Suprapubic skin (tissue), 4 donors: ENCODE results near the gene TRIM31. TPM values are rescaled to one million over a fixed set of nuclear protein-coding genes. Genes with fewer than 3 reads are reported as not detected.

Source experiments
- DNase-seq, 2 donors: peaks; one replicate each; pipeline ENCODE4 v3.0.0-alpha.2; 2019; ENCODE audit warnings: low spot score in 2 of 2
- H3K27ac ChIP-seq: fragments of 200-600 bp; sonication (generic); one replicate; pipeline ENCODE4 v1.5.1; 2019
- H3K27me3 ChIP-seq: fragments of 200-600 bp; sonication (generic); one replicate; pipeline ENCODE4 v1.5.1; 2019
- H3K36me3 ChIP-seq: fragments of 200-600 bp; sonication (generic); one replicate; pipeline ENCODE4 v1.5.1; 2019
- H3K4me1 ChIP-seq: fragments of 200-600 bp; sonication (generic); one replicate; pipeline ENCODE4 v1.5.1; 2019
- H3K4me3 ChIP-seq: fragments of 200-600 bp; sonication (generic); one replicate; pipeline ENCODE4 v1.5.1; 2019; ENCODE audit warnings: mild to moderate bottlenecking
- H3K9me3 ChIP-seq: fragments of 200-600 bp; sonication (generic); one replicate; pipeline ENCODE4 v1.5.1; 2019
- EP300 ChIP-seq: sonication (generic); formaldehyde crosslinking; IDR thresholded peaks from one replicate; pipeline ENCODE4 v1.6.1; 2017; ENCODE audit warnings: antibody characterized with exemption
- POLR2A ChIP-seq, 2 donors: fragments of 450-650 bp; IDR thresholded peaks; one replicate each; pipeline ENCODE4 v1.6.1; 2017; ENCODE audit warnings: antibody characterized with exemption in 2 of 2, mild to moderate bottlenecking in 2 of 2, moderate library complexity in 2 of 2
- POLR2AphosphoS5 ChIP-seq, 3 donors: sonication (generic); formaldehyde crosslinking; IDR thresholded peaks; one replicate each; pipeline ENCODE4 v1.6.1; 2017; ENCODE audit warnings: antibody characterized with exemption in 3 of 3
- WGBS: methylation state at CpG from one replicate; pipeline ENCODE4 v1.1.5; 2018; 5-methylcytosine and 5-hydroxymethylcytosine counted together
- total RNA-seq, 4 donors: library from RNA; depleted of rRNA; stranded (reverse); fragments of >200 nt; gene quantifications; one replicate each; pipeline ENCODE4 v1.1.0, GENCODE V29; 2016
- TF ChIP-seq, protein P1 (sequence below), 2 donors: fragments of 200-600 bp in 1 of 2; fragments of 450-650 bp in 1 of 2; sonication (generic) in 1 of 2; IDR thresholded peaks; one replicate each; pipeline ENCODE4 v1.5.1; 2016 to 2019; ENCODE audit warnings: antibody characterized with exemption in 2 of 2, mild to moderate bottlenecking in 1 of 2, moderate library complexity in 1 of 2

Gene TRIM31
- total RNA-seq, 4 donors from 2014 or later: 0.57 TPM; not detected in 3

DNA sequence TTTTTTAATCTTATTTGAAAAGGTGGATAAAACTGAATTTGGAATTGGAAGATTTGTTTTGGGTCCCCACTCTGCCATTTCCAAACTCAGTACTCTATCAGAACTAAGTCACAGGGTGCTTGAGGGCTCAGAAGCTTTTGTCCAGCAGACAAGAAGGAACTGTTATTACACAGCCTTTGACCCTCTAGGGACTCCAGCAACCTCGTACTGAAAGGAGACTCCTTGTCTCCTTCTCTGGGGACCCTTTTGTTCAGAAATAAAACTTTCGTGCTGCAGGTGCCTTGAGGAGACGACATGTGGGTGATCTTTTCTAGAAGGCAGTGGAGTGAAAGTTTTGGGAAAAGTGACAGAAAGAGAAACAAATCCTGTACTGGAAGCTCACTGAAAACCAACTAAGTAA lies 59.2 kb downstream of the TRIM31 start:
- WGBS: 81% methylated on average over 3 of the region's 3 CpGs
- no peaks in the 10 kb centered on the region for H3K9me3 ChIP-seq
- no peak overlapping the region for H3K27ac ChIP-seq
- H3K27me3 ChIP-seq: no peaks in the 10 kb centered on the region
- no peak overlapping the region for H3K4me3 ChIP-seq
- TF ChIP-seq EP300 (no peak), POLR2A (IDR thresholded peaks at IDR 0.05) (no peak), POLR2AphosphoS5 (IDR thresholded peaks at IDR 0.05) (no peak)
- TF ChIP-seq, protein P1, sequence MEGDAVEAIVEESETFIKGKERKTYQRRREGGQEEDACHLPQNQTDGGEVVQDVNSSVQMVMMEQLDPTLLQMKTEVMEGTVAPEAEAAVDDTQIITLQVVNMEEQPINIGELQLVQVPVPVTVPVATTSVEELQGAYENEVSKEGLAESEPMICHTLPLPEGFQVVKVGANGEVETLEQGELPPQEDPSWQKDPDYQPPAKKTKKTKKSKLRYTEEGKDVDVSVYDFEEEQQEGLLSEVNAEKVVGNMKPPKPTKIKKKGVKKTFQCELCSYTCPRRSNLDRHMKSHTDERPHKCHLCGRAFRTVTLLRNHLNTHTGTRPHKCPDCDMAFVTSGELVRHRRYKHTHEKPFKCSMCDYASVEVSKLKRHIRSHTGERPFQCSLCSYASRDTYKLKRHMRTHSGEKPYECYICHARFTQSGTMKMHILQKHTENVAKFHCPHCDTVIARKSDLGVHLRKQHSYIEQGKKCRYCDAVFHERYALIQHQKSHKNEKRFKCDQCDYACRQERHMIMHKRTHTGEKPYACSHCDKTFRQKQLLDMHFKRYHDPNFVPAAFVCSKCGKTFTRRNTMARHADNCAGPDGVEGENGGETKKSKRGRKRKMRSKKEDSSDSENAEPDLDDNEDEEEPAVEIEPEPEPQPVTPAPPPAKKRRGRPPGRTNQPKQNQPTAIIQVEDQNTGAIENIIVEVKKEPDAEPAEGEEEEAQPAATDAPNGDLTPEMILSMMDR (IDR thresholded peaks at IDR 0.05): no peak
- H3K36me3 ChIP-seq: peaks cover 17% of the 10 kb centered on the region
- no peaks in the 10 kb centered on the region for H3K4me1 ChIP-seq
- DNase-seq: no peak

Other genes starting within 250 kb of the TRIM31 start
- gene HLA-A, start 170.6 kb downstream of the TRIM31 start, total RNA-seq: 100 to 1,000 TPM; 455 to 546 (median 499) TPM
- 10 to 100 TPM; 16.7 to 23.9 (median 21.6) TPM for gene POLR1H, start 51.8 kb downstream of the TRIM31 start, total RNA-seq
- gene PPP1R11, start 45.9 kb downstream of the TRIM31 start, total RNA-seq: 10 to 100 TPM; 35.2 to 54.4 (median 44.2) TPM
- gene RNF39, start 37.3 kb downstream of the TRIM31 start, total RNA-seq: 10 to 100 TPM; 29.1 to 73.1 (median 44.6) TPM
- not detected for gene TRIM40, start 23.1 kb upstream of the TRIM31 start, total RNA-seq
- 1 to 10 TPM in 2 of 4 donors, under 1 TPM in 2; 0.76 to 1.6 (median 1.1) TPM for gene TRIM10, start 48.1 kb upstream of the TRIM31 start, total RNA-seq
- 1 to 10 TPM in 2 of 4 donors, under 1 TPM in 2; 0.19 to 1.6 (median 0.73) TPM for gene TRIM15, start 50.5 kb upstream of the TRIM31 start, total RNA-seq
- 10 to 100 TPM; 61.3 to 79.0 (median 72.5) TPM for gene TRIM26, start 100.3 kb upstream of the TRIM31 start, total RNA-seq
- gene TRIM39, start 213.8 kb upstream of the TRIM31 start, total RNA-seq: 10 to 100 TPM in 2 of 4 donors, 1 to 10 TPM in 2; 6.6 to 17.8 (median 9.2) TPM
- 100 to 1,000 TPM in 1 of 4 donors, 10 to 100 TPM in 3; 71.4 to 106 (median 91.1) TPM for gene RPP21, start 232.1 kb upstream of the TRIM31 start, total RNA-seq